PFSK-1 (cell line): ENCODE results near the gene HERC5.

Source experiments
- FOXP2 ChIP-seq: optimal IDR thresholded peaks from 2 replicates; pipeline ENCODE3; 2011; ENCODE audit warnings: borderline replicate concordance, control low read depth, inconsistent platforms; ENCODE audit not compliant: insufficient read depth; ENCODE audit errors: extremely low read length, extremely low read depth
- POLR2AphosphoS5 ChIP-seq: IDR thresholded peaks from 2 replicates; pipeline ENCODE4 v1.6.1; 2012; ENCODE audit warnings: low read depth, mild to moderate bottlenecking, control low read depth, low read length, moderate library complexity
- SIN3A ChIP-seq: IDR thresholded peaks from 2 replicates; pipeline ENCODE4 v1.6.1; 2012; ENCODE audit warnings: mild to moderate bottlenecking, low read length, moderate library complexity, borderline replicate concordance; ENCODE audit not compliant: insufficient read depth
- TAF1 ChIP-seq: IDR thresholded peaks from 2 replicates; pipeline ENCODE4 v1.6.1; 2012; ENCODE audit warnings: low read length, control low read depth, borderline replicate concordance; ENCODE audit not compliant: insufficient read depth
- TF ChIP-seq, protein P1 (sequence below), 2 experiments: IDR thresholded peaks; 2 replicates each; pipeline versions ENCODE4 v1.6.1 to v1.8.0; 2011 to 2012; ENCODE audit warnings: low read depth in 2 of 2, low read length in 2 of 2, control low read depth in 1 of 2, inconsistent platforms in 1 of 2, mild to moderate bottlenecking in 1 of 2, moderate library complexity in 1 of 2; ENCODE audit not compliant: insufficient read depth in 1 of 2

Gene HERC5

DNA sequence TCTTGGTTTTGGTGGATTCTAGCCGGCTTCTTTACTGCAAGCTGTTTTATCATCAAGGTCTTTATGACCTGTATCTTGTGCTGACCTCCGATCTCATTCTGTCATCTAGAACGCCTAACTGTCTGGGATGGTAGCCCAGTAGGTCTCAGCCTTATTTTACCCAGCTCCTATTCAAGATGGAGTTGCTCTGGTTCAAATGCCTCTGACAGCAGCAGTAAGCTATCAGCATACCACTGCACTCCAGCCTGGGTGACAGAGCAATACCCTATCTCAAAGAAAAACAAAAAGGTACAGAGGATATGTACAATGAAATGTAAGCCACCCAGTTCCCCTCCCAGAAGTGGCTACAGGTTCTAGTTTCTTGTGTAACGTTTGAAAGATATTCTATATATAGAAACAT, 42.2 kb upstream of the HERC5 start:
- TF ChIP-seq SIN3A (no peak), TAF1 (no peak), FOXP2 (no peak), POLR2AphosphoS5 (no peak)
- TF ChIP-seq, protein P1, sequence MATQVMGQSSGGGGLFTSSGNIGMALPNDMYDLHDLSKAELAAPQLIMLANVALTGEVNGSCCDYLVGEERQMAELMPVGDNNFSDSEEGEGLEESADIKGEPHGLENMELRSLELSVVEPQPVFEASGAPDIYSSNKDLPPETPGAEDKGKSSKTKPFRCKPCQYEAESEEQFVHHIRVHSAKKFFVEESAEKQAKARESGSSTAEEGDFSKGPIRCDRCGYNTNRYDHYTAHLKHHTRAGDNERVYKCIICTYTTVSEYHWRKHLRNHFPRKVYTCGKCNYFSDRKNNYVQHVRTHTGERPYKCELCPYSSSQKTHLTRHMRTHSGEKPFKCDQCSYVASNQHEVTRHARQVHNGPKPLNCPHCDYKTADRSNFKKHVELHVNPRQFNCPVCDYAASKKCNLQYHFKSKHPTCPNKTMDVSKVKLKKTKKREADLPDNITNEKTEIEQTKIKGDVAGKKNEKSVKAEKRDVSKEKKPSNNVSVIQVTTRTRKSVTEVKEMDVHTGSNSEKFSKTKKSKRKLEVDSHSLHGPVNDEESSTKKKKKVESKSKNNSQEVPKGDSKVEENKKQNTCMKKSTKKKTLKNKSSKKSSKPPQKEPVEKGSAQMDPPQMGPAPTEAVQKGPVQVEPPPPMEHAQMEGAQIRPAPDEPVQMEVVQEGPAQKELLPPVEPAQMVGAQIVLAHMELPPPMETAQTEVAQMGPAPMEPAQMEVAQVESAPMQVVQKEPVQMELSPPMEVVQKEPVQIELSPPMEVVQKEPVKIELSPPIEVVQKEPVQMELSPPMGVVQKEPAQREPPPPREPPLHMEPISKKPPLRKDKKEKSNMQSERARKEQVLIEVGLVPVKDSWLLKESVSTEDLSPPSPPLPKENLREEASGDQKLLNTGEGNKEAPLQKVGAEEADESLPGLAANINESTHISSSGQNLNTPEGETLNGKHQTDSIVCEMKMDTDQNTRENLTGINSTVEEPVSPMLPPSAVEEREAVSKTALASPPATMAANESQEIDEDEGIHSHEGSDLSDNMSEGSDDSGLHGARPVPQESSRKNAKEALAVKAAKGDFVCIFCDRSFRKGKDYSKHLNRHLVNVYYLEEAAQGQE (IDR thresholded peaks at IDR 0.05; ENCODE audit: insufficient read depth in 1 of 2, low read depth in 2 of 2, low read length in 2 of 2): no peak

DNA sequence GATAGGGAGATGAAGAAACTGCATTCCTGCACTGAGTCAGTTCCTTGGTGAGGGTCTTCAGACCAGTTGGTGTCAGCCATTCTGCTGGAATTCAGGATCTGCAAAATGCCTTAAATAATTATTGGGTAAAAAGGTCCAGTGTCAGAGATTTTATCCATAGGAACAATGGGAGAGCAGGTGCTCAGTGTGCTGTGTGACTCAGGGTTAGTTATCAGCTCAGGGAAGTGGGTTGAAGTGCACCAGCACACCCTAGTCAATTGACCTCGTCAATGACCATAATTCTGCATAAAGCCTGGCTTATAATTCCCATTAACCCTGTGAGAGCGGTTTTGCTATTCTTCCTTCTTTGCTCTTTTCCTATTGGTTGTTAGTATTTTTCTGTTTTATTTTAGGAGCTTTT, 40.9 kb upstream of the HERC5 start:
- TF ChIP-seq, protein P1 (IDR thresholded peaks at IDR 0.05; ENCODE audit: insufficient read depth in 1 of 2, low read depth in 2 of 2, low read length in 2 of 2): no peak
- TF ChIP-seq TAF1 (no peak), FOXP2 (no peak), SIN3A (no peak), POLR2AphosphoS5 (no peak)

DNA sequence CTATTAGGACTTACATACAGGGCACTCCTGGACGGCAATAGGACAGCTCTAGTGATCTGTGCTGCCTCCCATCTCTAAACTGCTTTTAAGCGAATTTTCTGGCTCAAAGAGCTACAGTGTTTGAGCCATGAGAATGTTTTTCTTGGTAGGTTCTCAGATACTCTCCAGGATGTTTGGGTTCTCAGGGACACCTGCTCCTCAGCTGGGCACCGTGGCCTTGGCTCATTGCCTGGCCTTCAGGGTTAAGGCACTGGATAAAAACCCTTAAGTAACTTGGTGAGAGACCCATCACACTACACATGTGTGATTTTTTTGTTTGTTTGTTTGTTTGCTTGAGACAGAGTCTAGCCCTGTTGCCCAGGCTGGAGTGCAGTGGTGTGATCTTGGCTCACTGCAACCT, 38.5 kb upstream of the HERC5 start:
- no peak for TF ChIP-seq TAF1
- no peak for TF ChIP-seq SIN3A
- TF ChIP-seq, protein P1 (IDR thresholded peaks at IDR 0.05; ENCODE audit: insufficient read depth in 1 of 2, low read depth in 2 of 2, low read length in 2 of 2): no peak
- TF ChIP-seq POLR2AphosphoS5: no peak
- TF ChIP-seq FOXP2: no peak

DNA sequence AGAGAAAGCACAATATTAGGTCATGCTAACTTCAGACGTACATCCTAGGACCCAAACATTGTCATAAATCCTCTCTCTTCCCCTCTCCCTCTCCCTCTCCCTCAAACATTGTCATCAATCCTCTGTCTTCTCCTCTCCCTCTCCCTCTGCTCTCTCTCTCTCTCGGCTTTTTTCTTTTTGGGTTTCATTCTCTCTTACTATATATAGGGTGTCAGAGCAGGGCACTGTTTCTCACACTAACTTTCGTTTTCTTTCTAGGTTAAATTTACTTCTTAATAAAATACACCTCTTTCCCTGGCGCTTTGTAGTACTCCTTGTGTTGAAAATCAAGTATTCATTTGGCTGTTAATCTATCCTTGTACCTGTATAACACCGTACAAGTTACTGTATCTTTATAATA, 37.0 kb upstream of the HERC5 start:
- TF ChIP-seq TAF1 (no peak), SIN3A (no peak), POLR2AphosphoS5 (no peak), FOXP2 (no peak)
- TF ChIP-seq, protein P1 (IDR thresholded peaks at IDR 0.05; ENCODE audit: insufficient read depth in 1 of 2, low read depth in 2 of 2, low read length in 2 of 2): no peak

DNA sequence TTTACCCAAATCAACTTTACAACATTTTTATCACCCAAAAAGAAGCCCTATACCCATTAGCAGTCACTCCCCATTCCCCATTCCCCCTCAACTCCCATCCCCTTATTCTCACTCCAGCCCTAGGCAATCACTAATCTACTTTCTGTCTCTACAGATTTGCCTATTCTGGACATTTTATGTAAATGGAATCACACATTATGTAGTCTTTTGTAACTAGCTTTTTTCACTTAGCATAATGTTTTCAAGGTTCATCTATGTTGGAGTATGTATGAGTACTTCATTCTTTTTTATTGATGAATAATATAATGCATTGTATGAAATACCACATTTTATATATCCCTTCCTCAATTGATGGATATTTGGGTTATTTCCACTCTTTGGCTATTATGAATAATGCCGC, 36.1 kb upstream of the HERC5 start:
- TF ChIP-seq TAF1: no peak
- no peak for TF ChIP-seq SIN3A
- TF ChIP-seq FOXP2: no peak
